ENCODE data around the gene FOSL2.
A peak's percentile ranks its signal among the peaks of the same experiment; 100 is the strongest.

The FOSL2 gene

DNA sequence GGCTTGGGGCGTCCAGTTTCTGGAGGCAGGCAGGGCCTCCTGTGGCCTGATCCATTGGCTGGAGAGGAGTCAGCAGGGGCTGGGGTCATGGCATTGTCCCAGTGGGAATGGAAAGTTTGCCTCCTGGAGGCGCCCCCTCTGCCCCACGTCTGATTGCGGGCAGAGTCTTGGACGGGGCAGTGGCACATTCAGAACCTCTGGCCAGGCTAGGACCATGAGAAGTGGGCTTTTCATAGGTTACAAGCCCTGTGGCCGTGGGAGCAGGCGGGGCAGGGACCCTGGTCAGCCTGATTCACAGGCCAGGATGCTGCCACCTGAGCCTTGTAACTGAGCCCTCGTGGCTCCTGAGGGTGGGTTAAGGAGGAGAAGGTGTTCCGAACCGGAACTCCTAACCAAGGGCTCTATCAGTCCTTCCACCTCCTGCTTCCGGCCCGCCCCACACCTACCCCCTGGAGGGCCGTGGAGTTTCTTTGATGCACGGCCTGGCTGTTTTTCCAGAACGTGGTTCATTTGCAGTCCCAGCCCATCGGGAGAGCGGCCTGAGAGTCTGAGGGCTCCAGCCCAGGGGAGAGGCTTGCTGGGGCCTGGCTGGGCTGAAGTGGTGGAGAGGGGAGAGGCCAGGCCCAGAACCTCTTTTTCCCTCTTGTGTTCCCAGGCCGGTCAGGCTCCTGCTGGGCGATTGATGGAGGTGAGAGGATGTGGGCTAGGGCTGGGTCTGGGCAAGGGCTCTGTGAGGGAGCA is 59.3 kb downstream of the FOSL2 start:
- TF ChIP-seq, protein P1, sequence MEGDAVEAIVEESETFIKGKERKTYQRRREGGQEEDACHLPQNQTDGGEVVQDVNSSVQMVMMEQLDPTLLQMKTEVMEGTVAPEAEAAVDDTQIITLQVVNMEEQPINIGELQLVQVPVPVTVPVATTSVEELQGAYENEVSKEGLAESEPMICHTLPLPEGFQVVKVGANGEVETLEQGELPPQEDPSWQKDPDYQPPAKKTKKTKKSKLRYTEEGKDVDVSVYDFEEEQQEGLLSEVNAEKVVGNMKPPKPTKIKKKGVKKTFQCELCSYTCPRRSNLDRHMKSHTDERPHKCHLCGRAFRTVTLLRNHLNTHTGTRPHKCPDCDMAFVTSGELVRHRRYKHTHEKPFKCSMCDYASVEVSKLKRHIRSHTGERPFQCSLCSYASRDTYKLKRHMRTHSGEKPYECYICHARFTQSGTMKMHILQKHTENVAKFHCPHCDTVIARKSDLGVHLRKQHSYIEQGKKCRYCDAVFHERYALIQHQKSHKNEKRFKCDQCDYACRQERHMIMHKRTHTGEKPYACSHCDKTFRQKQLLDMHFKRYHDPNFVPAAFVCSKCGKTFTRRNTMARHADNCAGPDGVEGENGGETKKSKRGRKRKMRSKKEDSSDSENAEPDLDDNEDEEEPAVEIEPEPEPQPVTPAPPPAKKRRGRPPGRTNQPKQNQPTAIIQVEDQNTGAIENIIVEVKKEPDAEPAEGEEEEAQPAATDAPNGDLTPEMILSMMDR (IDR thresholded peaks at IDR 0.05; ENCODE audit: low read length), result no peak
- TF ChIP-seq EZH2 (optimal IDR thresholded peaks at IDR 0.05; ENCODE audit: low read depth, low read length), result no peak
- no peak for TF ChIP-seq EZH2phosphoT487 (IDR thresholded peaks at IDR 0.05; ENCODE audit: low read length)
- no peaks in the 10 kb centered on the region for H3K9me2 ChIP-seq (replicated peaks; ENCODE audit: insufficient read depth, low read length)

DNA sequence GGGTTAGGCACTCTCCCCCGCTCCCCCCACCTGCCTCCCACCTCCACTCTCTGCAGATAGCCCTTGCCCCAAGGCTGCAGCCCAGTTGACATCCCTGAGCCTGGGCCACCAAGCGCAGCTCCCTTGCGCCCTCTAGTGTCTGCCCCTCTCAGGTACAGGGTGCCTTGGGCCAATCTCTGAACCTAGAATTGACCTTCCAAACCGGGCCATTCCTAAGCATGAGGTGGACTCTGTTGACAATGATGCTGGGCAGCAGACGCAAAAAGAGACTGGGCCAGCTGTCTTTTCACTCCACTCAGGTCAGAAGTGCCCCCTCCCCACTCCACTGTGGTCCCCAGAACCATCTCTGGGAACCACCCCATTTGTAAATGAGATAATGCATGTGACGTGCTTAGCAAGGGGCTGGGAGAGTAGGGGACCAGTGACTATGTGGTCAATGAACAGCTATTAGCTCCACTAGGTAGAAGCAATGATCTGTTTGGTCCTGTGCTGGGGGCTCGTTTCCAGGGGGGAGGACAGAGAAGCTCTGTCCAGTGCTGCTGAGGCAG is 60.0 kb downstream of the FOSL2 start:
- Histone ChIP-seq H3K9me3 (replicated peaks; ENCODE audit: insufficient read depth, low read length) (no peaks in the 10 kb centered on the region), H3K4me3 (ENCODE audit: low read length) (no peak overlapping the region), H3K9me2 (replicated peaks; ENCODE audit: insufficient read depth, low read length) (no peaks in the 10 kb centered on the region), H3K27me3 (replicated peaks; ENCODE audit: insufficient read depth, low read length) (no peaks in the 10 kb centered on the region), H3K4me1 (ENCODE audit: low read length) (peaks cover under 1% of the 10 kb centered on the region; the same call in 1 of the 2 replicates), H3K4me2 (ENCODE audit: low read depth, low read length) (no peak overlapping the region), H2AFZ (ENCODE audit: low read length) (0 out of 2 replicates have a peak overlapping the region, but pooled peaks have one; percentile 30), H3F3A (ENCODE audit: insufficient read depth, low read length) (no peaks in the 10 kb centered on the region), H3K79me2 (ENCODE audit: low read length) (no peaks in the 10 kb centered on the region), H3K27ac (ENCODE audit: low read length) (no peak overlapping the region), H4K20me1 (ENCODE audit: insufficient read depth, low read length) (no peaks in the 10 kb centered on the region), H3K9ac (ENCODE audit: low read length) (no peak overlapping the region), H3K36me3 (replicated peaks; ENCODE audit: insufficient read depth, low read length) (no peaks in the 10 kb centered on the region)
- TF ChIP-seq EZH2 (optimal IDR thresholded peaks at IDR 0.05; ENCODE audit: low read depth, low read length) (no peak), EZH2phosphoT487 (IDR thresholded peaks at IDR 0.05; ENCODE audit: low read length) (no peak)
- TF ChIP-seq, protein P1 (IDR thresholded peaks at IDR 0.05; ENCODE audit: low read length), result peak; percentile 92
- peak; percentile 50 for DNase-seq

More for the DNA sequence above, 59.3 kb downstream of the FOSL2 start:
- Histone ChIP-seq H3K9me3 (replicated peaks; ENCODE audit: insufficient read depth, low read length) (no peaks in the 10 kb centered on the region), H3K27me3 (replicated peaks; ENCODE audit: insufficient read depth, low read length) (no peaks in the 10 kb centered on the region), H3K4me3 (ENCODE audit: low read length) (no peak overlapping the region), H2AFZ (ENCODE audit: low read length) (no peak overlapping the region), H3K27ac (ENCODE audit: low read length) (no peak overlapping the region), H3K4me1 (ENCODE audit: low read length) (no peaks in the 10 kb centered on the region), H3K79me2 (ENCODE audit: low read length) (no peaks in the 10 kb centered on the region), H3K36me3 (replicated peaks; ENCODE audit: insufficient read depth, low read length) (no peaks in the 10 kb centered on the region), H3K9ac (ENCODE audit: low read length) (no peak overlapping the region), H3K4me2 (ENCODE audit: low read depth, low read length) (no peak overlapping the region), H3F3A (ENCODE audit: insufficient read depth, low read length) (no peaks in the 10 kb centered on the region), H4K20me1 (ENCODE audit: insufficient read depth, low read length) (no peaks in the 10 kb centered on the region)
- DNase-seq, result no peak

DNA sequence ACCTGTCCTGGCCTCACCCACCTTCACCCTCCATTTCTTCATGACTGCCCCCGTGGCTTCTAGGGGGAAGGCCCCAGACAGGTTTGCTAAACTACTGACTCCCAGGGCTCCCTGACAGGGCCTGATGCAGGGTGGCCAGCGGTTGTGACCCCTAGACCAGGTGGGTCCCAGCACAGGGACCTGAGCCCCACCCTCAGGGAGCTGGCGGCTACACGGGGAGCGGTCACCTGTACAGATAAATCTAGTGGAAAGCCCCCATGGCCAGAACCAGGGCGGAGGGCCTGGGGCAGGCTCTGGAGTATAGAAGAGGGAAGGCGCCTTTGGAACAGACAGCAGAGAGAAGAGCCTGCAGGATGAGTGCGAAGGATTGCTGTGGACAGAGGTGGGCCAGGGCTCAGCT is 60.7 kb downstream of the FOSL2 start:
- Histone ChIP-seq H3K4me3 (ENCODE audit: low read length) (no peak overlapping the region), H3K9me2 (replicated peaks; ENCODE audit: insufficient read depth, low read length) (no peaks in the 10 kb centered on the region), H3K9me3 (replicated peaks; ENCODE audit: insufficient read depth, low read length) (no peaks in the 10 kb centered on the region), H3K36me3 (replicated peaks; ENCODE audit: insufficient read depth, low read length) (no peaks in the 10 kb centered on the region), H3F3A (ENCODE audit: insufficient read depth, low read length) (no peaks in the 10 kb centered on the region), H2AFZ (ENCODE audit: low read length) (no peak overlapping the region), H3K4me2 (ENCODE audit: low read depth, low read length) (no peak overlapping the region), H3K4me1 (ENCODE audit: low read length) (peaks cover 4% of the 10 kb centered on the region; the same call in 1 of the 2 replicates), H3K27me3 (replicated peaks; ENCODE audit: insufficient read depth, low read length) (no peaks in the 10 kb centered on the region), H3K79me2 (ENCODE audit: low read length) (no peaks in the 10 kb centered on the region), H3K9ac (ENCODE audit: low read length) (no peak overlapping the region), H3K27ac (ENCODE audit: low read length) (no peak overlapping the region), H4K20me1 (ENCODE audit: insufficient read depth, low read length) (no peaks in the 10 kb centered on the region)
- no peak for DNase-seq
- TF ChIP-seq, protein P1 (IDR thresholded peaks at IDR 0.05; ENCODE audit: low read length), result no peak
- TF ChIP-seq EZH2 (optimal IDR thresholded peaks at IDR 0.05; ENCODE audit: low read depth, low read length) (no peak), EZH2phosphoT487 (IDR thresholded peaks at IDR 0.05; ENCODE audit: low read length) (no peak)
